Fibroblast of the conjunctiva (primary cell): ENCODE results near the gene WDR90.

Experiments
- DNase-seq: peaks from one replicate; pipeline ENCODE4 v3.0.0-alpha.2; 2010; ENCODE audit warnings: low read depth

WDR90 gene

DNA sequence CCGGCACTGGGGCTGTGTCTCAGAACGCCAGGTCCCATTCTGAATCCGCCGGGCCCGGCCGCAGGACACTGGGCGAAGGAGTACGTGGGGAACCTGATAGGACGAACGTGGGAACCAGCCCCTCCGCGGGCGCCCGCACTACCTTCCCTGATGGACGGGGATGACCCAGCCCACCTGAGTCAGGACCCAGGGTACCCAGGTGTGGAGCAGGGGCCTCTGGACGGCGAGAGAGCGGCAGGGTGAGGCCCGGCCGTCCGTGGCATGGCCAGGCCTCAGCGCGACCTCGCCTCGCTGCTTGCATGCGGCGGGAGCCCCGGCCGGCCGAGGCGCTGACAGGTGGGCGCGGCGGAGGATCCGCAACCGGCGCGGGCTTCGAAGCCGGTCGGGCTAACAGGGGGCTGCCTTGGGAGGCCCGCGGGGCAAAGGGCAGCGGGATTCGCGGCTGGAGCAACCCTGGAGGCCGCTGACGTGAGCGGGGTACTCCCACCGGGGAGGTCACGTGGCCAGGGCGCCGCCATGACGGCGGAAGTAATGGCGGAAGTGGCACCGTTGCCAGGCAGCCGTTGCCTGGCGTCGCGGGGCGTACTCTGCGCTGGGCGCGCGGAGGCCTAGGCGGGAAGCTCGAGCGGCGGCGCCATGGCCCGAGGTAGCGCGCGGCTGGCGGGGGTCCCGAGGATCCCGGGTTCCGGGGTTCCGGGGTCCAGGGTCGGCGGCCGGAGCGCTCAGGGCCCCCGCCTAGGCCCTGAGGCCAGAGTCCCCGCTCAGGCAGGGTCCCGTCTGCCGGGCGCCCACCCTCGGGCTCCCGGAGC lies at the start of gene WDR90:
Gene WDR90, plus strand, starts transcription at position 585 of the 809 bp plus-strand sequence. Its CDS starts 52 bp downstream, at position 637.
- DNase-seq, result peak; percentile 76

DNA sequence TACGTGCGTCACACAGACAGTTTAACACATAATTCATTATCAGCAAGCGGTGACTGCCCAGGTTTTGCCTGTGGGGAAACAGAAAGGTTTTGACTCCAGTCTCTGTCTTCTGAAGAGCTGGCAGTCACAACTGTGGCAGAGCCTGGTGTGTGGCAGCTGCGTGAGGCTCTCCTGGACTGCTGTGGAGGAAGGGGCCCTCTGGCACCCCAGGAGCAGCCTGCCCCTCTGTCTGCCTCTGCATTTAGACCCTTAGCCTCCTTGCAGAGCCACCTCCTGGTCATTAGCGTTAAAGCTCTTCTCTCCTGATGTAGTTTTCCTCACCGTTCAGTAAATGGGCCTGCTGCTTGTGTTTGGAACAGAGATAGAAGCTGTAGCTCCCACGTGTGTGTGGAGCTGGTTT lies 48.4 kb upstream of the WDR90 start:
- DNase-seq, result no peak

DNA sequence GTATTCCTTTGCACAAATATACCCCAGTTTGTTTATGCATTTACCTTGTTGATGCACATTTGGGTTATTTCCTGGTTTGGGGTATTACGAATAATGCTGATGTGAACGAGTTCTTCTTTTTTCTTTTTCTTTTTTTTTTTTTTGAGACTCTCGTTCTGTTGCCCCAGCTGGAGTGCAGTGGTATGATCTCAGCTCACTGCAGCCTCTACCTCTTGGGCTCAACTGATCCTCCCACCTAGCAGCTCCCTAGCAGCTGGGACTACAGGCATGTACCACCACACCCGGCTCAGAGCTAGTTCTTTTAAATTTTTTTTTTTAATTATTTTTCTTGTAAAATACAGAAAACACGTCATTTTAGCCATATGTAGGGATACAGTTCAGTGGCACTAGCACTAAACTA lies 45.2 kb upstream of the WDR90 start:
- DNase-seq, result no peak

- DNase-seq, result no peak
Measured at GRCh38 chr16:606656-607307, 42.4 kb upstream of the WDR90 start.

DNA sequence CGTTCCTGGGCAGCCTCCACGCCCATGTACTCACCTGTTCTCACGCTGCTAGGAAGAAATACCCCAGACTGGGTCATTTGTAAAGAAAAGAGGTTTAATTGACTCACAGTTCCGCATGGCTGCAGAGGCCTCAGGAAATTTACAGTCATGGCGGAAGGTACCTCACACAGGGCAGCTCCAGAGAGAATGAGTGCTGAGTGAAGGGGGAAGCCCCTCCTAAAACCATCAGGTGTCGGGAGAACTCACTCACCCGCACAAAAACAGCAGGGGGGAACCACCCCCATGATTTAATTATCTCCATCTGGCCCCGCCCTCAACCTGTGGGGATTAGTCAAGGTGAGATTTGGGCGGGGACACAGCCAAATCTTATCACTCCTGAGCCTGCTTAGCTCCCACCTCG lies 41.1 kb upstream of the WDR90 start:
- no peak for DNase-seq

DNA sequence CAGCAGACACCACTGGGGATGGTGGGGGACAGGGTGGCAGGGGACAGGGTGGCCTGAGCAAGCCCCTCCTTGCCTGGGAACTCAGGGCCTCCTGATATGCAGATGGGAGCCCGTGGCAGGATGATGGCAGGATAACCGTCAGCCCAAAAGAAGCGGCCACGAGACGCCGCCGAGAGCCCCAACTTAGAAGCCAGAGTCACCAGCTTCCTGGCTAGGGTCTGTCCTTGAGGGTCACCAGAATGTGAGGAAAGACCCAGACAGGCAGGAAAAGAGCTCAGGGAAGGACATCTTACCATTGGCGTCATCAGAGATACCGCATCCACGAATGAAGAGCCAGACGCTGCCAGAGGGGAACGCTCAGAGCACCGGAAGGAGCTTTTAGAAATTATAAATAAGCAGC lies 39.8 kb upstream of the WDR90 start:
- no peak for DNase-seq

- DNase-seq, result no peak
Measured at GRCh38 chr16:609984-610383, 39.2 kb upstream of the WDR90 start.

DNA sequence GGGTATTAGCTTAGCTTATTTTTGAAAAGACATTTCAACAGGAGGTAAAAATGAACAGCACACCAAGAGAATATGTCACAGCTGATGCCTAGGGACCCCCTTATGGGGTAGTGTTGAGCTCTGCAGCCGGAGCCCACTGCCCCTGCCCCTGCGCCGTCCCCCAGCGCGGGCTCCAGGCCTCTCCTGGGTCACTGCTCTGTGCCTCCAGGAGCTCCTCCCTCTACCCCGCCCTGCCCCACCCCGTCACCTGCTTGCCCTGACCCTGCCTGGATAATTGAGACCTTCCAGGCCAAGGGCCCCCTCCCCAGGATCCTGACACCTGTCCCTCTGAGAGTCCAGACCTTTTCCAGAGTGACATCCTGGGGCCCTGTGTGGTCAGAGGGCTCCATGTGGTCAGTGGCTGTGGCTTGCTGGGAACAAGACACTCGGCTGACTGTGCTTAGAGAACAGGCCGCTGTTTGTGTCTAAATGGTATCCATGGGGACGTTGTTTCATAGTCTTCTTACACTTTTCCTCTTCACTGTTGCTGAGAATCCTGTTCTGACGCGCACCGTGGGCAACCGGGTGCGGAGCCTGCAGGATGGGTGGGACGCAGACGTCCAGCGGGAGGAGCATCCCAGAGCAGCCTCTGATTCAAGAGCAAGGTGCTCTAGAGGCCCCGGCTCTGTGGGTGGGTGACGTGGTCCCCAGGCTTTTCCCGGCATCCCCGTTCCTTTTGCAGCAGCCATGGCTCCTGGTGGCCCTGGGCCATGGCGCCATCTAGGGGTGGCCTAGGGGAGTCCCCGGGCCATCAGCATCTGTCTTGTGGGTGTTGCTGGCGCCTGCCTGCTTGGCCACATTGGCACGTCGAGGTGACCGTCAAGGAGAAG lies 38.4 kb upstream of the WDR90 start:
- DNase-seq, result no peak

DNA sequence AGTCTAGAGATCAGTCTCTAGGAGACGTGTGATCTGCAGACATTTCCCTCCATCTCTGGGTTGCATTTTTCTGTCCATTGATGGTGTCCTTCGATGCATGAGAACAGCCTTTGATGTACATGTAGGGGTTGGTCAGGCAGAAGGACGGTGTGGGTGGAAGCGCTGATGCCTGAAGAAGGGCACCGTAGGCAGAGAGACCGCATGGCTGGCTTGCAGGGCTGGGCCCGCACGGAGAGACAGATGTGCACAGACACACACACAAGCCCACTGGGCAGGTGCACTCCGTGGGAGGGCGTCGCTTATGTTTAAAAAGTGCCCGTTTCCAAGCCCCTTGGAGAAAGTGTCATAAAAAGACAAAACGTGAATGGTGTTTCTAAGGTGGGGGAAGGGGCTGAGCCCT lies 34.0 kb upstream of the WDR90 start:
- DNase-seq, result no peak

DNA sequence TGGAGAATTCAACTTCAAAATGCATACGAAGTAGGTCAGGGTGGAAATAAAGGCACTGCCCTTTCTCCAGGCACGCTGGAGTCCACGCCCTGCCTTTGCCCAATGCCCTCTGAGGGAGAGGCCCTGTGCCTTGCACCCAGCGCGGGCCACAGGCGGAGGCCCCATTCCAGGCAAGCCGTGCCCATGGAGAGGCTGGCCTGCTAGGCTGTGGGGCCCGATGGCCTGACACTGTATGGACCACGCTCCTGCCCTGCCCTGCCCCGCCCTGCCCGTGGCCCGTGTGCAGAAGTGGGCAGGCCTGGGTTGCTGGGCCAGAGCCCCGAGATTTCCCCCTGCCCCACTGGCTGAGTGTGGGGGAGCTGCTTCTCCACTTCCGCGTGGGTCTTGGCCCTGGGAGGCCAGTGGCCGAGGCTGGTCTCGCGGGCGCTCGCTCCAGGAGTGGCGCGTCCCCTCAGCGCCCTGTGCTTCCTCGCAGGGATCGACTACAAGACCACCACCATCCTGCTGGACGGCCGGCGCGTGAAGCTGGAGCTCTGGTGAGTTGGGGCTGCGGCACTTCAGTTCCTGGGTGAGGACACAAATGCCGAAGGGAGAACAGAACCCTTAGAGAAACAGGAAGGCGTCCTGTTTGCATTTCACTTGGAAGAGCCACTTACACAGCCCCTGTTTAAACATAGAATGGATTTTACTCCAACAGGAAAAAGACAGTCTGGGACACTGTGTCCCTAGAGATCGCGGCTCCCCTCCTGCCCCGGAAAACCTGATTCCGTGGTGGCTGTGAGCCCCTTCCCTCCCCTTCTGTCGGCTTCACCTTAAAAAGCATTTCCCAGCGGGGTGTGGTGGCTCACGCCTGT lies 32.2 kb upstream of the WDR90 start:
- DNase-seq, result no peak

DNA sequence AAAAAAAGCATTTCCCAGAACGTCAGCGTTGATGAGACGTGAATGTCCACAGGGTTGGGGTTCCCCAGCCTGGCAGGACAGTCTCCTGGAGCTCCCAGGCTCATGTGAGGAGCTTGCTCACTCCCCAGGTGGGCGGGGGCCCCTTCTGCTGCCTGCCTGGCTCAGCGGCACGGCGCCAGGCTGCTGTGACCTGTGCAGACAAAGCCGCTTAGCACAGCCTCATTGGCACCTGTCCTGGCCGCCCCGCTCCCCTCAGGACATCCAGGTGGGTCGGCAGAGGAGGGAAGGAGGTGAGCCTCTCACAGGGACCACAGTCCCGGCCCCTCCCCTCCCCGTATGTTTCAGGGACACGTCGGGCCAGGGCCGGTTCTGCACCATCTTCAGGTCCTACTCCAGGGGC lies 31.3 kb upstream of the WDR90 start:
- DNase-seq, result no peak

- DNase-seq, result no peak
Measured at GRCh38 chr16:619476-620100, 29.6 kb upstream of the WDR90 start.

DNA sequence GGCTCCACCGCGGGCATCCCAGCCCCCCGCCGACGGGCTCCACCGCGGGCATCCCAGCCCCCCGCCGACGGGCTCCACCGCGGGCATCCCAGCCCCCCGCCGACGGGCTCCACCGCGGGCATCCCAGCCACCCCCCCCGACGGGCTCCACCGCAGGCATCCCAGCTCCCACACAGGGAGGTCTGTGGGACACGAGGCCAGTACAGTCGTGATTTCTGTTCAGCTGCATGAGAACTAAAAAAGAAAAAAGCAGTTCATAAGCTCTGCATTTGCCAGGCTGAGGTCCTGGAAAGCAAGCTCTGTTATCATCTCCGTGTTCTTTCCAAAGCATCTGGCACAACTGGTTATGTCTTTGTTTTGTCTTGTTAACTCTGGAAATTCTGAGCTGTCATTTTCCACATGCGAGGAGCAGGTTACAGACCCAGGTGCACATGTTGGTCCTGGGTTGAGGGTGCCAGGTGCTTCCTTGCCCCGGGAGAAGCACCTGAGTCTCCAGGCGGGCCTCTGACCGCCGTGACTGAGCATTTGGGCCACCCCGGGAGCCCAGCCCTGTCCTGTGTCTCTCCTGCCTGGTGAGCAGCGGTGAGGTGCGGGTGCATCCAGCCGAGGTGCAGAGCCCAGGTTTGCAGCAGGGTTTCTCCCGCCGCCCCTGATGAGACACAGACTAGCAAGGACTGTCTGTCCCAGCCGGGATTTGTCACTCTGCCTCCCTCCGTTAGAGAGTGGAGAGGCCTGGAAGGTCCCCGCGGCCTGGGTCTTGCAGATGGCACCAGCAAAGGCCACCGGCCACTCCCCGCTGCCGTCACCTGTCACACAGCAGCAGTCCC lies 28.3 kb upstream of the WDR90 start:
- DNase-seq, result no peak

DNA sequence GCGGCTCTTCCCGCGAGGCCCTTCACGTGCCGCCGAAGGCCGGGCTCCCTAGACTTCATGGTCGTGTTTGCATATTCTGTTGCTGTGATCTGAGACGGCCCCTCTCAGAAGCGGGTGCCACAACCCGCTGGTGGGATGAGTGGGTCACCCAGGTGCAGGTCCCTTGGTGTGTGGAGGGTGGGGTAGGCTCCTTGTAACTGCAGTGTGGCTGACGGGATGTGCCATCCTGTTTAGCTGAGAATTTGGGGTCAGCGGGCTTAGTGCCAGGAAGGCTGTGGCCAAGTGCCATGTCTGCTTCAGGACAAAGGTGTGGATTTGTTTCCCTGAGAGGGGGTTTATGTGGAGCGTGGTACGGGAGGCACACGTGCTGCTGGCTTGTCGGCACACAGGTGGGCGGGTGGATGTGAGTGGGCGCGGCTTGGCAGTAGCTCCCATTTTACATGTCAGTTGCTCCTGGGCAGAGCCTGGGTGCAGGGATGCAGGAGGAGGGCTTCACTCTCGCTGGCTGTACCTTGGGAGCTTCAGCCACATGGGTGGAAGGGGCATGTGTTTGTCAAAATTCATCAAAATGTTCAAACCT lies 27.5 kb upstream of the WDR90 start:
- DNase-seq, result no peak

DNA sequence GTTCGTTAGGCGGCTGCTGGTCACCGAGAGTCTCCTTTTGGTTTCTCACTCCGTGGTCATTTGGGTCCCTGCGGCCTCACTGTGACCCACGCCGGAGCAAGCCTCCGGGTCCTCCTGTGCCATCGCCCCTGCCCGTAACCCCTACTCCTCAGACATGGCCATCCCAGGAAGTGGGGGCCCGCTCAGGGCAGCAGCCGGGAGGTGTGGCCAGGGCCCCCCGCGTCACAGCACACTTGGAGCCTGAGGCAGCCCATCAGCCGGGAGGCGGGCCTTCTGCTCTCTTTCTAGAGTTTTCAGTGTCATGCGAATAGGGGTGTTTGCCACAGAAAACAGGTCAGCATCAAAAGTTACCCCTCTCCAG lies 26.3 kb upstream of the WDR90 start:
- no peak for DNase-seq

GRCh38 chr16:624526-625070 lies 24.6 kb upstream of the WDR90 start:
- no peak for DNase-seq

DNA sequence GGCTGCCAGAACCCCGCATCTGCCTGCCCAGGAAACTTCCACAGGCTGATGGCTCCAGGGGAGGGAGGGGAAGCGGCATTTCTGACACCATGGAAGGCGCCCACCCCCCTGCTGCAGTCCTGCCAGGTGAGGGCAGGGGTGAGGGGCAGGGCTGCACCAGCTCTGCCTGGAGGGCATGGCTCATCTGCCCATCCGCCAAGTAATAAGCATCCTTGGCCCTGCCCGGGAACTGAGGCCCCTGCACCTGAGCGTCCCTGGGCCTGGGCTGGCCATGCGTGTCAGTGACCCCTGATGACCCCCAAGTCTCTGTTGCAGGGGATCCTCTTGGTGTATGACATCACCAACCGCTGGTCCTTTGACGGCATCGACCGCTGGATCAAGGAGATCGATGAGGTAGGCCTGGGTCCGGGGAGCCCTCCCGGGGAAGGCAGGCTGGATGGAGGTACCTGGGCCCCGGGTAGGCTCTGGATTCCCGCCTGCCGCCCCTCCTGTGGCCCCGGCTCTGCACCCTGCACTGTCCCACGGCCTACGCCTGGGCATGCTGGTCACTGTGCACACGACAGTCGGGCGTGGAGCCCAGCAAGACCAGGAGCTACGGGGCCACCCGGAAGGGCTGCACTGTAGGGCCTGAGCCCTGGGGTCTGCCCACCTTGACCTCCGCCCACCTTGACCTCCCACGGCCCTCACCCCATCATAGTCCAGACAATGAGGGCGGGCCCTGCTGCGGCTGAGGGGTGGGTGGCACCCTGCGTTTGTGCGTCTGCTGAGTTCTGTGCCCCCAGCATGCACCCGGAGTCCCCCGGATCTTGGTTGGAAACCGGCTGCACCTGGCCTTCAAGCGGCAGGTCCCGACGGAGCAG lies 23.8 kb upstream of the WDR90 start:
- no peak for DNase-seq

DNA sequence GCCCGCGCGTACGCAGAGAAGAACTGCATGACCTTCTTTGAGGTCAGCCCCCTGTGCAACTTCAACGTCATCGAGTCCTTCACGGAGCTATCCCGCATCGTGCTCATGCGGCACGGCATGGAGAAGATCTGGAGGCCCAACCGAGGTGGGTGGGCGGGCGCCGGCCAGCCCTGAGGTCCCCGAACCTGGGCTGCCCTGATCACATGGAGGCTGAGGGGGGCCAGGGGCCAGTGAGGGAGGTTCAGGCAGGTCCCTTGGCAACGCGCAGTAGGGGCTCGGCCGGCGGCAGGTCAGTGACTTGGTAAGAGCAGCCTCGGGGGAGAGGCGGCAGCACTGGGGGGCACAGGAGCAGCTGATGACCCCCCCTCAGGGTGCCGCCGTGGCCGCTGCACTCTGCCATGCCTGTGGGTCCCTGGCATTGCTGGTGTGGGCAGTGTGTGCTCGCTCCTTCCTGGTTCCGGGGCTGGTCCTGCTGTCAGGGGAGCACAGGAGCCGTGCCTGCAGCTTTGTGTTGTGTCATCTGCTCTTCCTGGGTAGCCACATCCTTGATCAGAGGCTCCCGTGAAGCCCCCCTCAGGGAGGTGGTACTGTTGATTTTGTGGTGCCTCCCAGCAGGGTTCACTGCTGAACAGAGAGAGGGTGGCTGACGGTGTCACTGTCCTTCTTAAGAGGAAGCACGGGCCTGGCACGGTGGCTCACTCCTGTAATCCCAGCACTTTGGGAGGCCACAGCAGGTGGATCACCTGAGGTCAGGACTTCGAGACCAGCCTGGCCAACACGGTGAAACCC lies 23.0 kb upstream of the WDR90 start:
- no peak for DNase-seq
